ENCODE results near the gene C1orf159.
"Not testable (repeated sequence)": the region's sequence is repeated elsewhere in the genome, so short reads cannot be mapped to it uniquely, and the experiment has no call there.

Gene C1orf159

GRCh38 chr1:1099506-1100183 lies 16.2 kb downstream of the C1orf159 start:
- 100% methylated on average over 2 of the region's 4 CpGs for WGBS (ENCODE audit: insufficient coverage)
- H3K4me1 ChIP-seq (ENCODE audit: control extremely low read depth in 1 of 4, control insufficient read depth in 4 of 4, insufficient read depth in 4 of 4, low read length in 3 of 4): peaks cover 0 to 7% (median 3%) of the 10 kb centered on the region in 4 experiments
- DNase-seq: no peak
- peaks cover 0 to 7% (median 5%) of the 10 kb centered on the region in 5 experiments for H3K9me3 ChIP-seq (ENCODE audit: control extremely low read depth in 1 of 5, control insufficient read depth in 4 of 5, insufficient read depth in 2 of 5, low read depth in 1 of 5, low read length in 4 of 5)
- CTCF ChIA-PET: no interaction called here
- H3K36me3 ChIP-seq (ENCODE audit: control insufficient read depth in 4 of 4, insufficient read depth in 4 of 4, low read length in 3 of 4): peaks cover 0 to 3% (median 1%) of the 10 kb centered on the region in 4 experiments
- POLR2A ChIA-PET: no interaction called here
- no peak overlapping the region for H3K27ac ChIP-seq (ENCODE audit: insufficient read depth in 1 of 2, low read depth in 1 of 2, low read length in 2 of 2, poor library complexity in 1 of 2, severe bottlenecking in 2 of 2)
- H3K27me3 ChIP-seq (replicated peaks in 2 of 5; ENCODE audit: control insufficient read depth in 4 of 5, insufficient read depth in 5 of 5, low read length in 4 of 5): no peaks in the 10 kb centered on the region
- no peak overlapping the region for H3K4me3 ChIP-seq (ENCODE audit: control insufficient read depth in 1 of 7, extremely low read depth in 1 of 7, insufficient read depth in 4 of 7, low read depth in 2 of 7, low read length in 6 of 7)

GRCh38 chr1:1098681-1099421 lies 17.0 kb downstream of the C1orf159 start:
- Histone ChIP-seq H3K4me3 (ENCODE audit: control insufficient read depth in 1 of 7, extremely low read depth in 1 of 7, insufficient read depth in 4 of 7, low read depth in 2 of 7, low read length in 6 of 7) (no peak overlapping the region), H3K9me3 (ENCODE audit: control extremely low read depth in 1 of 5, control insufficient read depth in 4 of 5, insufficient read depth in 2 of 5, low read depth in 1 of 5, low read length in 4 of 5) (peaks cover 0 to 7% (median 5%) of the 10 kb centered on the region in 5 experiments), H3K36me3 (ENCODE audit: control insufficient read depth in 4 of 4, insufficient read depth in 4 of 4, low read length in 3 of 4) (peaks cover 0 to 3% (median 1%) of the 10 kb centered on the region in 4 experiments), H3K4me1 (ENCODE audit: control extremely low read depth in 1 of 4, control insufficient read depth in 4 of 4, insufficient read depth in 4 of 4, low read length in 3 of 4) (no peaks in the 10 kb centered on the region), H3K27ac (ENCODE audit: insufficient read depth in 1 of 2, low read depth in 1 of 2, low read length in 2 of 2, poor library complexity in 1 of 2, severe bottlenecking in 2 of 2) (no peak overlapping the region), H3K27me3 (replicated peaks in 2 of 5; ENCODE audit: control insufficient read depth in 4 of 5, insufficient read depth in 5 of 5, low read length in 4 of 5) (no peaks in the 10 kb centered on the region)
- POLR2A ChIA-PET: no interaction called here
- WGBS (ENCODE audit: insufficient coverage): 95% methylated on average over 11 of the region's 18 CpGs
- CTCF ChIA-PET: no interaction called here
- no peak for DNase-seq

- H3K27ac ChIP-seq (ENCODE audit: insufficient read depth in 1 of 2, low read depth in 1 of 2, low read length in 2 of 2, poor library complexity in 1 of 2, severe bottlenecking in 2 of 2); H3K9me3 ChIP-seq (ENCODE audit: control extremely low read depth in 1 of 5, control insufficient read depth in 4 of 5, insufficient read depth in 2 of 5, low read depth in 1 of 5, low read length in 4 of 5); H3K4me3 ChIP-seq (ENCODE audit: control insufficient read depth in 1 of 7, extremely low read depth in 1 of 7, insufficient read depth in 4 of 7, low read depth in 2 of 7, low read length in 6 of 7); CTCF ChIA-PET; H3K4me1 ChIP-seq (ENCODE audit: control extremely low read depth in 1 of 4, control insufficient read depth in 4 of 4, insufficient read depth in 4 of 4, low read length in 3 of 4); DNase-seq; H3K36me3 ChIP-seq (ENCODE audit: control insufficient read depth in 4 of 4, insufficient read depth in 4 of 4, low read length in 3 of 4); H3K27me3 ChIP-seq (replicated peaks in 2 of 5; ENCODE audit: control insufficient read depth in 4 of 5, insufficient read depth in 5 of 5, low read length in 4 of 5); POLR2A ChIA-PET: not testable (repeated sequence)
- WGBS (ENCODE audit: insufficient coverage): 95% methylated on average over 2 of the region's 5 CpGs
Measured at GRCh38 chr1:1096136-1096535, 19.8 kb downstream of the C1orf159 start.

GRCh38 chr1:1094981-1095380 lies 20.9 kb downstream of the C1orf159 start:
- ChIA-PET CTCF (interaction anchor here (1.3 kb wide), 1 partner anchor 12 kb away, joined by 3 read pairs; no protein-coding TSS in a partner anchor), POLR2A (no interaction called here)
- no peak overlapping the region for H3K27ac ChIP-seq (ENCODE audit: insufficient read depth in 1 of 2, low read depth in 1 of 2, low read length in 2 of 2, poor library complexity in 1 of 2, severe bottlenecking in 2 of 2)
- DNase-seq: no peak
- no peaks in the 10 kb centered on the region for H3K36me3 ChIP-seq (ENCODE audit: control insufficient read depth in 4 of 4, insufficient read depth in 4 of 4, low read length in 3 of 4)
- no peaks in the 10 kb centered on the region for H3K27me3 ChIP-seq (replicated peaks in 2 of 5; ENCODE audit: control insufficient read depth in 4 of 5, insufficient read depth in 5 of 5, low read length in 4 of 5)
- no peaks in the 10 kb centered on the region for H3K4me1 ChIP-seq (ENCODE audit: control extremely low read depth in 1 of 4, control insufficient read depth in 4 of 4, insufficient read depth in 4 of 4, low read length in 3 of 4)
- H3K9me3 ChIP-seq (ENCODE audit: control extremely low read depth in 1 of 5, control insufficient read depth in 4 of 5, insufficient read depth in 2 of 5, low read depth in 1 of 5, low read length in 4 of 5): peaks cover 0 to 3% (median 0%) of the 10 kb centered on the region in 5 experiments
- WGBS (ENCODE audit: insufficient coverage): 94% methylated on average over 5 of the region's 7 CpGs
- no peak overlapping the region for H3K4me3 ChIP-seq (ENCODE audit: control insufficient read depth in 1 of 7, extremely low read depth in 1 of 7, insufficient read depth in 4 of 7, low read depth in 2 of 7, low read length in 6 of 7)

GRCh38 chr1:1093610-1093943 lies 22.3 kb downstream of the C1orf159 start:
- Histone ChIP-seq H3K4me1 (ENCODE audit: control extremely low read depth in 1 of 4, control insufficient read depth in 4 of 4, insufficient read depth in 4 of 4, low read length in 3 of 4) (no peaks in the 10 kb centered on the region), H3K4me3 (ENCODE audit: control insufficient read depth in 1 of 7, extremely low read depth in 1 of 7, insufficient read depth in 4 of 7, low read depth in 2 of 7, low read length in 6 of 7) (no peak overlapping the region), H3K9me3 (ENCODE audit: control extremely low read depth in 1 of 5, control insufficient read depth in 4 of 5, insufficient read depth in 2 of 5, low read depth in 1 of 5, low read length in 4 of 5) (no peaks in the 10 kb centered on the region), H3K27me3 (replicated peaks in 2 of 5; ENCODE audit: control insufficient read depth in 4 of 5, insufficient read depth in 5 of 5, low read length in 4 of 5) (no peaks in the 10 kb centered on the region), H3K27ac (ENCODE audit: insufficient read depth in 1 of 2, low read depth in 1 of 2, low read length in 2 of 2, poor library complexity in 1 of 2, severe bottlenecking in 2 of 2) (no peak overlapping the region), H3K36me3 (ENCODE audit: control insufficient read depth in 4 of 4, insufficient read depth in 4 of 4, low read length in 3 of 4) (no peaks in the 10 kb centered on the region)
- POLR2A ChIA-PET: no interaction called here
- WGBS (ENCODE audit: insufficient coverage): 97% methylated on average over 10 of the region's 10 CpGs
- CTCF ChIA-PET: no interaction called here
- DNase-seq: no peak

- H3K4me3 ChIP-seq (ENCODE audit: control insufficient read depth in 1 of 7, extremely low read depth in 1 of 7, insufficient read depth in 4 of 7, low read depth in 2 of 7, low read length in 6 of 7): no peak overlapping the region
- ChIA-PET CTCF (interaction anchor here (0.8 kb wide), 1 partner anchor 32 kb away, joined by 3 read pairs; no protein-coding TSS in a partner anchor), POLR2A (no interaction called here)
- H3K4me1 ChIP-seq (ENCODE audit: control extremely low read depth in 1 of 4, control insufficient read depth in 4 of 4, insufficient read depth in 4 of 4, low read length in 3 of 4): no peaks in the 10 kb centered on the region
- WGBS (ENCODE audit: insufficient coverage): 95% methylated on average over 12 of the region's 14 CpGs
- DNase-seq: no peak
- H3K9me3 ChIP-seq (ENCODE audit: control extremely low read depth in 1 of 5, control insufficient read depth in 4 of 5, insufficient read depth in 2 of 5, low read depth in 1 of 5, low read length in 4 of 5): no peaks in the 10 kb centered on the region
- H3K27ac ChIP-seq (ENCODE audit: insufficient read depth in 1 of 2, low read depth in 1 of 2, low read length in 2 of 2, poor library complexity in 1 of 2, severe bottlenecking in 2 of 2): no peak overlapping the region
- H3K27me3 ChIP-seq (replicated peaks in 2 of 5; ENCODE audit: control insufficient read depth in 4 of 5, insufficient read depth in 5 of 5, low read length in 4 of 5): no peaks in the 10 kb centered on the region
- no peaks in the 10 kb centered on the region for H3K36me3 ChIP-seq (ENCODE audit: control insufficient read depth in 4 of 4, insufficient read depth in 4 of 4, low read length in 3 of 4)
Measured at GRCh38 chr1:1092894-1093609, 22.8 kb downstream of the C1orf159 start.
